Uterus (tissue), 2 donors: Measurements from ENCODE around the gene P2RY12.

Experiments used
- CTCF ChIP-seq, 4 experiments: fragments of 200-600 bp in 2 of 4; fragments of 450-650 bp in 2 of 4; sonication (generic) in 2 of 4; IDR thresholded peaks; one replicate each; pipeline ENCODE4 v1.5.1; 2016 to 2019; ENCODE audit warnings: antibody characterized with exemption in 4 of 4, mild to moderate bottlenecking in 2 of 4, moderate library complexity in 1 of 4
- POLR2A ChIP-seq, 2 donors: fragments of 450-650 bp; IDR thresholded peaks; one replicate each; pipeline ENCODE4 v1.6.1; 2016; ENCODE audit warnings: antibody characterized with exemption in 2 of 2, mild to moderate bottlenecking in 1 of 2, moderate library complexity in 1 of 2

- TF ChIP-seq CTCF (IDR thresholded peaks at IDR 0.05): no peak
- TF ChIP-seq POLR2A (IDR thresholded peaks at IDR 0.05): no peak
These were observed 28.4 kb upstream of the P2RY12 start for GRCh38 chr3:151412989-151413388.
